HCT116 (cell line): ENCODE data around the gene DDX1. TPM values are rescaled to one million over a fixed set of nuclear protein-coding genes. Genes with fewer than 3 reads are reported as not detected.

Experiments used
- ATAC-seq: fragments of 200-7000 bp; cut with Tn5 transposase; 2 replicates; pipeline ENCODE4 v1.9.1; 2020; ENCODE audit warnings: mild to moderate bottlenecking, moderate library complexity
- BruUV-seq: library from RNA; stranded (reverse); fragments of 400-500 nt; replicated peaks from 2 replicates; lab custom pipeline; 2021; lab: Mats Ljungman, UMichigan
- CTCF ChIA-PET: fragments of 300-600 bp; sonication (Branson Sonifier 250); formaldehyde crosslinking; loops from one replicate; lab custom pipeline; 2021; ENCODE audit warnings: antibody characterized with exemption; lab: Charles Lee
- POLR2A ChIA-PET: fragments of 300-600, 350-600 bp; sonication (Branson Sonifier 250); formaldehyde crosslinking; loops from one replicate; lab custom pipeline; 2021; ENCODE audit warnings: antibody characterized with exemption; lab: Charles Lee
- RAD21 ChIA-PET, 2 experiments: fragments of 300-600 bp; sonication (Branson Sonifier 250); formaldehyde crosslinking; loops; one replicate each; lab custom pipeline; 2023; ENCODE audit warnings: low total read pairs in 2 of 2; ENCODE audit not compliant: uncharacterized antibody in 2 of 2, unreplicated experiment in 2 of 2, low non-redundant PET in 1 of 2; lab: Charles Lee
- DNase-seq: peaks from one replicate; pipeline ENCODE4 v3.0.0-alpha.2; 2010; ENCODE audit warnings: low read depth, low spot score
- H2AFZ ChIP-seq: fragments of 200-600 bp; shearing (Covaris generic), sonication (generic); 2 replicates; pipeline ENCODE4 v1.6.1; 2017; ENCODE audit warnings: low read depth, mixed run types, mixed read lengths, antibody characterized with exemption, low read length; ENCODE audit not compliant: poor library complexity, severe bottlenecking
- H3K27ac ChIP-seq: 2 replicates; pipeline ENCODE4 v1.5.1; 2012; ENCODE audit warnings: low read depth, low read length
- H3K27me3 ChIP-seq: fragments of 200-600 bp; sonication (generic); 2 replicates; pipeline ENCODE4 v1.6.1; 2016; ENCODE audit warnings: mixed run types, low read length, mixed read lengths; ENCODE audit not compliant: insufficient read depth
- H3K36me3 ChIP-seq, 2 experiments: fragments of 200-500 bp in 1 of 2; fragments of 200-600 bp in 1 of 2; sonication (Bioruptor generic) in 1 of 2; sonication (generic) in 1 of 2; 2 replicates each; pipeline versions ENCODE4 v1.5.1 to v1.6.1; 2014 to 2016; ENCODE audit warnings: low read length in 2 of 2, inconsistent platforms in 1 of 2, mixed read lengths in 1 of 2, mixed run types in 1 of 2; ENCODE audit not compliant: insufficient read depth in 2 of 2, control insufficient read depth in 1 of 2
- H3K4me1 ChIP-seq, 2 experiments: fragments of 200-600 bp in 1 of 2; sonication (generic) in 1 of 2; 2 replicates each; pipeline versions ENCODE4 v1.5.1 to v1.6.1; 2012 to 2017; ENCODE audit warnings: low read length in 2 of 2, inconsistent platforms in 1 of 2, mild to moderate bottlenecking in 1 of 2, mixed read lengths in 1 of 2, mixed run types in 1 of 2, moderate library complexity in 1 of 2; ENCODE audit not compliant: insufficient read depth in 2 of 2, control insufficient read depth in 1 of 2
- H3K4me2 ChIP-seq: fragments of 200-600 bp; sonication (generic); 2 replicates; pipeline ENCODE4 v1.6.1; 2017; ENCODE audit warnings: mixed run types, low read length, mixed read lengths
- H3K4me3 ChIP-seq, 2 experiments: fragments of 200-600 bp in 1 of 2; sonication (generic) in 1 of 2; replicated peaks in 1 of 2; 2 replicates each; pipeline ENCODE4 v1.5.1; 2011 to 2016; ENCODE audit warnings: low read length in 2 of 2, control low read depth in 1 of 2, low read depth in 1 of 2, mild to moderate bottlenecking in 1 of 2, mixed read lengths in 1 of 2, mixed run types in 1 of 2
- H3K79me2 ChIP-seq: fragments of 200-600 bp; sonication (generic); 2 replicates; pipeline ENCODE4 v1.6.1; 2017; ENCODE audit warnings: mild to moderate bottlenecking, mixed run types, low read length, moderate library complexity, mixed read lengths; ENCODE audit not compliant: insufficient read depth
- H3K9ac ChIP-seq: fragments of 200-600 bp; sonication (generic); 2 replicates; pipeline ENCODE4 v1.6.1; 2016; ENCODE audit warnings: low read length, mixed read lengths
- H3K9me2 ChIP-seq: fragments of 200-600 bp; sonication (generic), shearing (Covaris generic); 2 replicates; pipeline ENCODE4 v1.6.1; 2017; ENCODE audit warnings: mixed run types, mild to moderate bottlenecking, moderate library complexity; ENCODE audit not compliant: insufficient read depth
- H3K9me3 ChIP-seq, 2 experiments: fragments of 200-500 bp in 1 of 2; fragments of 200-600 bp in 1 of 2; sonication (Bioruptor generic) in 1 of 2; sonication (generic) in 1 of 2; 2 replicates each; pipeline ENCODE4 v1.6.1; 2014 to 2017; ENCODE audit warnings: low read length in 2 of 2, mixed read lengths in 2 of 2, inconsistent platforms in 1 of 2, low read depth in 1 of 2, mild to moderate bottlenecking in 1 of 2, mixed run types in 1 of 2, moderate library complexity in 1 of 2; ENCODE audit not compliant: control insufficient read depth in 1 of 2, insufficient read depth in 1 of 2
- H4K20me1 ChIP-seq: fragments of 200-600 bp; sonication (generic), shearing (Covaris generic); 2 replicates; pipeline ENCODE4 v1.6.1; 2017; ENCODE audit warnings: mixed run types, mild to moderate bottlenecking, moderate library complexity; ENCODE audit not compliant: insufficient read depth
- ATF3 ChIP-seq: IDR thresholded peaks from 2 replicates; pipeline ENCODE4 v1.6.1; 2012
- CEBPB ChIP-seq: IDR thresholded peaks from 2 replicates; pipeline ENCODE4 v1.6.1; 2012; ENCODE audit warnings: low read depth
- CTCF ChIP-seq, 3 experiments: fragments of 200-600 bp in 1 of 3; sonication (generic) in 1 of 3; IDR thresholded peaks in 2 of 3; conservative IDR thresholded peaks in 1 of 3; 2 replicates each; pipeline ENCODE4 v1.5.1; 2012 to 2017; ENCODE audit warnings: low read depth in 2 of 3, low read length in 2 of 3, antibody characterized with exemption in 1 of 3, borderline replicate concordance in 1 of 3, control low read depth in 1 of 3, mild to moderate bottlenecking in 1 of 3, mixed read lengths in 1 of 3, mixed run types in 1 of 3, moderate library complexity in 1 of 3; ENCODE audit not compliant: insufficient read depth in 1 of 3
- EZH2phosphoT487 ChIP-seq: fragments of 200-600 bp; IDR thresholded peaks from 2 replicates; pipeline ENCODE4 v1.6.1; 2018; ENCODE audit warnings: antibody characterized with exemption, borderline replicate concordance
- FOSL1 ChIP-seq: IDR thresholded peaks from 2 replicates; pipeline ENCODE4 v1.6.1; 2012; ENCODE audit warnings: low read depth
- JUND ChIP-seq: IDR thresholded peaks from 2 replicates; pipeline ENCODE4 v1.6.1; 2012
- MAX ChIP-seq: IDR thresholded peaks from 2 replicates; pipeline ENCODE4 v1.6.1; 2012
- POLR2A ChIP-seq: IDR thresholded peaks from 2 replicates; pipeline ENCODE4 v1.7.0; 2011; ENCODE audit warnings: borderline replicate concordance; ENCODE audit not compliant: insufficient read depth, insufficient read length; ENCODE audit errors: extremely low read depth
- SRF ChIP-seq: IDR thresholded peaks from 2 replicates; pipeline ENCODE4 v1.6.1; 2012; ENCODE audit warnings: low read depth
- TCF7L2 ChIP-seq: IDR thresholded peaks from 2 replicates; pipeline ENCODE4 v1.7.0; 2011; ENCODE audit warnings: borderline replicate concordance, inconsistent platforms; ENCODE audit not compliant: insufficient read depth, insufficient read length; ENCODE audit errors: extremely low read depth
- YY1 ChIP-seq: IDR thresholded peaks from 2 replicates; pipeline ENCODE4 v1.6.1; 2011; ENCODE audit warnings: low read length, low read depth, moderate library complexity, mild to moderate bottlenecking; ENCODE audit not compliant: insufficient replicate concordance; ENCODE audit errors: extremely low read depth
- ZFX ChIP-seq: fragments of 450-650 bp; IDR thresholded peaks from 2 replicates; pipeline ENCODE4 v1.6.1; 2017
- ZNF274 ChIP-seq: fragments of 200-500 bp; sonication (Bioruptor generic); IDR thresholded peaks from 2 replicates; pipeline ENCODE4 v1.6.1; 2014; ENCODE audit warnings: mild to moderate bottlenecking, low read depth, low read length, inconsistent platforms
- intact Hi-C: fragments of 100-400 bp; cut with micrococcal nuclease; formaldehyde crosslinking; loops from 2 replicates; pipeline ENCODE4 v1.10.0; 2022
- total RNA-seq: library from RNA; stranded (reverse); gene quantifications from one replicate; pipeline ENCODE4 v1.2.1, GENCODE V29; 2021; ENCODE audit not compliant: unreplicated experiment
- TF ChIP-seq, protein P1 (sequence below): IDR thresholded peaks from 2 replicates; pipeline ENCODE4 v1.6.1; 2011; ENCODE audit warnings: mild to moderate bottlenecking, low read length, moderate library complexity; ENCODE audit not compliant: insufficient replicate concordance; ENCODE audit errors: extremely low read depth

The DDX1 gene
- total RNA-seq, 1 experiment from 2014 or later: 117 TPM

DNA sequence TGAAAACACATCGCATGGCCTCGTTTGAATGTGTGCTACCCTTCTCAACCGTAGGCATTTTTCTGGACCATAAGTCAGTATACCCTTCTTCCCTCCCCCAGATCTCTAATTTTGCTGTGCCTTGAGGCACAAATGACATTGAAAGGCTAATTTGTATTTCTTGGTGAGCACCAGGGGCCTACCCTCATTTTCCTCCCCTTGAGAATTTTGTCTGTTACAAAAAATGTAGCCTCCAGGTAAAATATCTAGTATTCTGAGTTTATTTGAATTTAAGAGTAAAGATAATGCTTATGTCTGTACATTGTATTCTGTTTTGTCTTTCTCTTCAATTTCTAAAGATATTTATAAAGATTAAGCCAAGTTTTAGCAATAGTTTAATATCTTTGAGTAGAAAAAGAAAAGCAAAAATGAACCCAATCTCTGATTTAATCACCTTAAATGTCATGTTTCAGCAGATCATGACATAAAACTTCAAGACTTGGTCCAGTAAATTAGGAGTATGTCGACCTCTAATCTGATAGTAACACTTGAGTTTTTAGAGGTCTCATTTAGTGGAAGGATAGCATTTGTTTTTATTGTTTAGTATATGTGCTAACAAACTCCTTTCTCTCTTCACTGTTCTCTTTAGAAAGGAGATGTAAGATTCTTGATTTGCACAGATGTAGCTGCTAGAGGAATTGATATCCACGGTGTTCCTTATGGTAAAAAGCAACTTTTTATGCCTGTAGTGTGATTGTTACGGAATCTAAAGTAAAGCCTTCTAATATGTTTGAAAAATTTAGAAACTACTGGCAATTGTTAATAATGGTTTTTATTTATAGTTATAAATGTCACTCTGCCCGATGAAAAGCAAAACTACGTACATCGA is 36.4 kb downstream of the DDX1 start:
- TF ChIP-seq EZH2phosphoT487: no peak
- TF ChIP-seq POLR2A: no peak
- TF ChIP-seq TCF7L2: no peak
- no peak for TF ChIP-seq ZFX
- TF ChIP-seq, protein P1, sequence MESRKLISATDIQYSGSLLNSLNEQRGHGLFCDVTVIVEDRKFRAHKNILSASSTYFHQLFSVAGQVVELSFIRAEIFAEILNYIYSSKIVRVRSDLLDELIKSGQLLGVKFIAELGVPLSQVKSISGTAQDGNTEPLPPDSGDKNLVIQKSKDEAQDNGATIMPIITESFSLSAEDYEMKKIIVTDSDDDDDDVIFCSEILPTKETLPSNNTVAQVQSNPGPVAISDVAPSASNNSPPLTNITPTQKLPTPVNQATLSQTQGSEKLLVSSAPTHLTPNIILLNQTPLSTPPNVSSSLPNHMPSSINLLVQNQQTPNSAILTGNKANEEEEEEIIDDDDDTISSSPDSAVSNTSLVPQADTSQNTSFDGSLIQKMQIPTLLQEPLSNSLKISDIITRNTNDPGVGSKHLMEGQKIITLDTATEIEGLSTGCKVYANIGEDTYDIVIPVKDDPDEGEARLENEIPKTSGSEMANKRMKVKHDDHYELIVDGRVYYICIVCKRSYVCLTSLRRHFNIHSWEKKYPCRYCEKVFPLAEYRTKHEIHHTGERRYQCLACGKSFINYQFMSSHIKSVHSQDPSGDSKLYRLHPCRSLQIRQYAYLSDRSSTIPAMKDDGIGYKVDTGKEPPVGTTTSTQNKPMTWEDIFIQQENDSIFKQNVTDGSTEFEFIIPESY: no peak
- TF ChIP-seq JUND: no peak
- no peak for TF ChIP-seq YY1
- TF ChIP-seq CEBPB: no peak
- no peak for TF ChIP-seq ZNF274
- TF ChIP-seq FOSL1: no peak
- no peak for TF ChIP-seq ATF3
- TF ChIP-seq CTCF (IDR thresholded peaks at IDR 0.05 in 2 of 3, conservative IDR thresholded peaks at IDR 0.05 in 1 of 3; ENCODE audit: borderline replicate concordance in 1 of 3, insufficient read depth in 1 of 3, low read depth in 2 of 3, low read length in 2 of 3): no peak
- no peak for TF ChIP-seq SRF
- TF ChIP-seq MAX: no peak
- no peaks in the 10 kb centered on the region for H3K9me2 ChIP-seq
- intact Hi-C loops: no loop called here
- H3K4me2 ChIP-seq: no peak overlapping the region
- ChIA-PET CTCF (no interaction called here), POLR2A (no interaction called here), RAD21 (no interaction called here)
- H3K9ac ChIP-seq: no peak overlapping the region
- H4K20me1 ChIP-seq: no peaks in the 10 kb centered on the region
- no peak overlapping the region for H3K27ac ChIP-seq
- no peaks in the 10 kb centered on the region for H3K9me3 ChIP-seq
- DNase-seq: no peak
- BruUV-seq: no TSS peak
- H3K4me3 ChIP-seq: no peak overlapping the region
- no peaks in the 10 kb centered on the region for H3K4me1 ChIP-seq
- H3K79me2 ChIP-seq: no peaks in the 10 kb centered on the region; the same call in 1 of the 2 replicates
- no peak for ATAC-seq
- no peaks in the 10 kb centered on the region for H3K27me3 ChIP-seq
- H2AFZ ChIP-seq: no peak overlapping the region
- peaks cover 55 to 63% of the 10 kb centered on the region in 2 experiments for H3K36me3 ChIP-seq
